HL-60/S4 (cell line): Measurements from ENCODE around the gene MVB12B.

Experiments
- in situ Hi-C: fragments of 300-500 bp; cut with MboI; formaldehyde crosslinking; loops from 2 replicates; pipeline ENCODE4 v1.14.3; 2022; ENCODE audit warnings: low sequenced_read_pairs

The MVB12B gene

GRCh38 chr9:126448136-126448535 lies 121.5 kb downstream of the MVB12B start:
- in situ Hi-C loops: no loop called here

- in situ Hi-C loops: no loop called here
Measured at GRCh38 chr9:126448865-126449577, 122.4 kb downstream of the MVB12B start.

- in situ Hi-C loops: no loop called here
Measured at GRCh38 chr9:126449725-126450667, 123.4 kb downstream of the MVB12B start.

- in situ Hi-C loops: no loop called here
Measured at GRCh38 chr9:126450668-126451205, 124.1 kb downstream of the MVB12B start.

- in situ Hi-C loops: no loop called here
Measured at GRCh38 chr9:126451316-126451885, 124.8 kb downstream of the MVB12B start.

- in situ Hi-C loops: no loop called here
Measured at GRCh38 chr9:126452106-126452505, 125.5 kb downstream of the MVB12B start.

GRCh38 chr9:126453156-126453963 lies 126.7 kb downstream of the MVB12B start:
- in situ Hi-C loops: no loop called here

GRCh38 chr9:126454215-126454614 lies 127.6 kb downstream of the MVB12B start:
- in situ Hi-C loops: no loop called here

DNA sequence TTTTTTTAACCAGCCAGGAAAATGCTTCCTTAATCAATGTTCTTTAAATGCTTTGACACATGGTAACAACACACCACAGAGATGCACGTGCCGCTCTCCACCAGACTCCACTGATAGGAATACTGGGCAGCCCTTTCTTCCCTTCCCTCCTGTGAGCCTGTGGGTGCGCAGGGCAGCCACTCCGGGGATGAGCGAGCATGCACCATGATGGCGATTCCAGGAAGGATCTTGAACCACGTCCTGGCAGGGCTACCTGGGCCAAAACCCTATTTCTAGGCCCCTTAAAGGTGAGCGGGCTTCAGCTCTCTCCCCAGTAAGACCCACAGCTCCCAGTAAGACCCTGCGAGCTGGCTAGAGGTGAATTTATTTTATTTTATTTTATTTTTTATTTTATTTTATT lies 128.2 kb downstream of the MVB12B start:
- in situ Hi-C loops: no loop called here

GRCh38 chr9:126456441-126457174 lies 130.0 kb downstream of the MVB12B start:
- in situ Hi-C loops: no loop called here

DNA sequence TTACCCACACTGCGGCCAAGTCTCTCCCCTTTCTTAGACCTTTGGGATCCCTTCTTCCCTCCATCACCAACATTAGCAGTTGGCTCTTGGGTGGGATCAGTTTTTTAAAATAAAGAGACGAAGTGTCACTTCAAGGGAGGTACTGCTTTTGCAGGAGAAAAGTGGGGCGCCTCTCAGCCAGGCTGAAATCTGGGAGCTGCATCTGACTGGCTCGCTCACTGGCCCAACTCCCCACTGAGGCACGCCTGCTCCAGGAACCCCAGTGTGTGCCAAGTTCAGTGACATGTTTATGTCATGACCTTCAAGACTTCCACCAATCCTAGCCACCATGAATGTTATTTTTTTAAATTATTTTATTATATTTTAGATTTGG lies 130.5 kb downstream of the MVB12B start:
- in situ Hi-C loops: no loop called here

DNA sequence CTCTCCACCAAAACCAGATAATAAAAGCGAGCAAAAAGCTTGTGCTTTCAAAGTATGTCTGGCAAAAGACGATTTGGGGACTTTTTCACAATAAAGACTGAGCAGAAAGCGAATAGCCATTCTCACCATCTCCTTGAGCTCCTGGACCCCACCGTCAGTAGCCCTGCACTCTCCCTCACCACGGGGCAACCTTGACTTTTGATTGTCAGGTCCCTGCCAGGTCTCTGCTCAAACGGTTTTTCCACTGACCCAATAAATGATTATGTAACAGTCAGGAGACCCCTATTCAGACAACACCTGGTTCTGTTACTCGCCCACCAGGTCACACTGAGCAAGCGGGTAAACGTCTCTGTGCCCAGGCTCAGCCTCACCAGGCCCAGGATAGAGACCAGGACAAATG lies 131.3 kb downstream of the MVB12B start:
- in situ Hi-C loops: no loop called here

- in situ Hi-C loops: no loop called here
Measured at GRCh38 chr9:126459126-126459525, 132.5 kb downstream of the MVB12B start.

- in situ Hi-C loops: no loop called here
Measured at GRCh38 chr9:126459546-126459945, 132.9 kb downstream of the MVB12B start.

GRCh38 chr9:126459965-126460843 lies 133.6 kb downstream of the MVB12B start:
- in situ Hi-C loops: no loop called here

DNA sequence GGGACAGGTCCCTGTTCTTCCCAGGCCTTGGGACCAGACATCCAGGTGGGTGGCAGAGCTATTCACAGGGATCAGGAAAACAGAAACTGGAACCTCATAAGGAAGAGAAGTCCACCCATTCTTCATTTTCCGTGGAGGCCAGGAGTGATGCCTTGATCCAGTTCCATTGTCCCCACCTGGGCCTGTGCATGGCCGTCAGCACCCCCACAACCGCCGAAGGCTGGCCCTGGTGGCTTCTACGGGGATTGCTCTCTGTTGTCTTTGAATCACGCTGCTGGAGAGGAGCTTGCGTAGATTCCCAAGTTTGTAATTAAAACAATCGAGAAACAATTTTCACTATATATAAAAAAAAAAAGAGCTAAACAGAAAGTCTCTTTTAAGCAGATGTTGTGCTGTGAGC lies 134.4 kb downstream of the MVB12B start:
- in situ Hi-C loops: no loop called here

DNA sequence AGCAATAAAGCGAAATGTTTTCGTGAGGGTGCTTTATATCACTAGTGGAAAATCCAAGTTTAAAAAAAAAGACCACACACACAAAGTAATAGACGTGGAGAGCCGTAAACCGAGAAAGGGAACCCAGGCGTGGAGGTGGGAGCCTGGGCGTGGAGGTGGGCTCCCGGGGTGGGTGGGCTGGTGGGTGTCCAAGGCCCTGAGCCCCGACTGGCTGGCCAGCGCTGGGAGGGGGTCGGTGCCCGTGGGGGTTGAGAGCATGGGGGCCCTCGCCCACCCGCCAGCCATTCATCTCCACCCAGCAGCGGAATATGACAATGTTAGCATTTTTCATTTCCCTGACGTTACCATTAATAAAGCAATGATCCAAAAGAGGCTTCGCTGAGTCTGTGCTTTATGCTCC lies 135.0 kb downstream of the MVB12B start:
- in situ Hi-C loops: no loop called here

- in situ Hi-C loops: no loop called here
Measured at GRCh38 chr9:126462617-126463016, 136.0 kb downstream of the MVB12B start.

- in situ Hi-C loops: no loop called here
Measured at GRCh38 chr9:126463426-126463825, 136.8 kb downstream of the MVB12B start.
